SKM-1 (cell line): ENCODE data around the gene CPT1A.

Experiments used
- DNase-seq: peaks from one replicate; lab custom pipeline; 2025; ENCODE audit not compliant: unreplicated experiment; lab: John Stamatoyannopoulos, UW

Gene CPT1A

GRCh38 chr11:68832476-68833181 lies 9.1 kb downstream of the CPT1A start:
- no peak for DNase-seq

GRCh38 chr11:68831124-68831523 lies 10.6 kb downstream of the CPT1A start:
- DNase-seq = no peak

- DNase-seq = no peak
Measured at GRCh38 chr11:68829581-68829980, 12.1 kb downstream of the CPT1A start.

GRCh38 chr11:68828957-68829356 lies 12.8 kb downstream of the CPT1A start:
- DNase-seq = no peak

GRCh38 chr11:68828155-68828931 lies 13.4 kb downstream of the CPT1A start:
- no peak for DNase-seq

GRCh38 chr11:68827733-68828132 lies 14.0 kb downstream of the CPT1A start:
- peak; percentile 41 for DNase-seq

GRCh38 chr11:68826726-68827125 lies 15.0 kb downstream of the CPT1A start:
- no peak for DNase-seq

GRCh38 chr11:68825571-68825970 lies 16.1 kb downstream of the CPT1A start:
- no peak for DNase-seq

GRCh38 chr11:68822546-68822945 lies 19.2 kb downstream of the CPT1A start:
- no peak for DNase-seq

GRCh38 chr11:68821670-68822069 lies 20.0 kb downstream of the CPT1A start:
- no peak for DNase-seq

GRCh38 chr11:68819362-68819761 lies 22.4 kb downstream of the CPT1A start:
- no peak for DNase-seq

GRCh38 chr11:68818181-68818580 lies 23.5 kb downstream of the CPT1A start:
- DNase-seq = no peak

- DNase-seq = no peak
Measured at GRCh38 chr11:68817554-68817953, 24.2 kb downstream of the CPT1A start.

- no peak for DNase-seq
Measured at GRCh38 chr11:68816917-68817419, 24.7 kb downstream of the CPT1A start.

- DNase-seq = no peak
Measured at GRCh38 chr11:68816251-68816776, 25.4 kb downstream of the CPT1A start.

- DNase-seq = no peak
Measured at GRCh38 chr11:68813773-68814172, 27.9 kb downstream of the CPT1A start.

- no peak for DNase-seq
Measured at GRCh38 chr11:68812526-68812925, 29.2 kb downstream of the CPT1A start.

GRCh38 chr11:68810164-68810563 lies 31.6 kb downstream of the CPT1A start:
- DNase-seq = no peak

GRCh38 chr11:68809506-68809905 lies 32.2 kb downstream of the CPT1A start:
- DNase-seq = no peak

- DNase-seq = no peak
Measured at GRCh38 chr11:68808787-68809186, 32.9 kb downstream of the CPT1A start.

- no peak for DNase-seq
Measured at GRCh38 chr11:68806931-68807844, 34.5 kb downstream of the CPT1A start.
